Erythroblast (primary cell): ENCODE results near the gene RPS6KA2.

Source experiments
- DNase-seq, 2 experiments: peaks; one replicate each; lab custom pipeline; 2025; lab: John Stamatoyannopoulos, UW
- GATA1 ChIP-seq: IDR thresholded peaks from 2 replicates; pipeline ENCODE4 v1.6.1; 2011; ENCODE audit warnings: low read depth, mild to moderate bottlenecking, control low read depth, low read length, moderate library complexity
- POLR2A ChIP-seq: IDR thresholded peaks from 2 replicates; pipeline ENCODE4 v1.6.1; 2011; ENCODE audit warnings: mild to moderate bottlenecking, low read length

RPS6KA2 gene

GRCh38 chr6:166608774-166609173 is 18.3 kb downstream of the RPS6KA2 start:
- DNase-seq: no peak
- TF ChIP-seq GATA1: no peak
- no peak for TF ChIP-seq POLR2A

GRCh38 chr6:166605752-166606151 is 21.3 kb downstream of the RPS6KA2 start:
- no peak for DNase-seq
- TF ChIP-seq GATA1: no peak

- no peak for TF ChIP-seq GATA1
- TF ChIP-seq POLR2A: no peak
- DNase-seq: no peak
Measured at GRCh38 chr6:166604911-166605310, 22.1 kb downstream of the RPS6KA2 start.

DNA sequence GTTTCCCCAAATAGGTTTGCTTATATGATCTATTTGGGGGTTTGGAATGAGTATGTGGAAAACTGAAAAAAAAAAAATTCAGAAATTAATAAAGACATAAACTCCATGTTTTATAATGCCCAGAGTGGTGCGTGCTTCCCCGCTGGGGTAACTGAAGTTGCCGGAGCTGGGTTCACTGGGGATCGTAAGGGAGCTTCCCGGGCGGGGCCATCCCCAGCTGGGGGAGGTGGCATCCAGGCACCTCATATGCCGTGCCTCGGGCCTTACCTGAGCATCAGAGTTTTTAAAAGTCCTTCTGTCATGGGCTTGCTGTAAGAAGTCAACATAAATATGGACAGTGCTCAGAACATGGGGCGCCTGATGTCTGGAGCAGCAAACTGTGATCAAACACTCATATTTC is 22.7 kb downstream of the RPS6KA2 start:
- TF ChIP-seq POLR2A (no peak), GATA1 (no peak)
- no peak for DNase-seq

GRCh38 chr6:166603043-166603690 is 23.9 kb downstream of the RPS6KA2 start:
- no peak for TF ChIP-seq GATA1
- TF ChIP-seq POLR2A: no peak
- DNase-seq: no peak

DNA sequence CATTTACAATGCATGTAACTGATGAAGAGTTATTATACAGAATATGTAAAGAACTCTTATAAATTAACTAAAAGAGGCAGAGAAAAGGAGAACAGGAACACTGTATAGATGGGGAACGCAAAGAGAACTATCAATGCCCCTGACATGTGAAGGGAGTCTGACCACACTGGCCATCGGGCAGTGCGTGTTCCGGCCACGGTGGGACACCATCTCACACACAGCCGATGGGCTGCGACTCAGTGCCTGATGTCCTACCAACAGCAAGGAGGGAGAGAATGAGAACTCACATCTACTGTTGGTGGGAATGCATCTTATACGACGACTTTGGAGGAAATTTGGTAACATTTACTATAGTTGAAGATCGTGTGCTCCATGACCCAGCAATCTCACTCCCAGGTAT is 25.1 kb downstream of the RPS6KA2 start:
- TF ChIP-seq GATA1 (no peak), POLR2A (no peak)
- DNase-seq: no peak

- DNase-seq: no peak
- TF ChIP-seq POLR2A (no peak), GATA1 (no peak)
Measured at GRCh38 chr6:166600931-166601330, 26.1 kb downstream of the RPS6KA2 start.

DNA sequence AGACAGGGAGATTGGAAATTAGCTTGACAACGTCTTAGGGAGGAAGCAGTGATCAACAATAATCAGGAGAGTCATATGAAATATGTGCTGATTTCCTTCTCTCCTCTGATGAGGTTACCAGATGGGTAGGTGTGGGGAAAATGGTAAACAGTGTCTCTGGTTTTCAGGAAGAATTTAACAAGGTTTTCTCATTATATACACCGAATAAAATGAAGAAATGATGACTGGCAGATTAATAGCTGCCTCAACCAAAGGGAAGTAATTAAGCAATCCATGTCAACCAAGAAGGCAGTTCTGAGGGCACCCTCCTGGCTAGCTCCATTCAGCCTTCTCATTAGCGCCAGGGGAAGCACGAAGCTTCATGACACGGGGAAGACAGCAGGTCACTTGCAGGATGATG is 27.8 kb downstream of the RPS6KA2 start:
- no peak for TF ChIP-seq GATA1
- no peak for TF ChIP-seq POLR2A
- DNase-seq: no peak

GRCh38 chr6:166598441-166599138 is 28.5 kb downstream of the RPS6KA2 start:
- DNase-seq: no peak
- TF ChIP-seq GATA1 (no peak), POLR2A (no peak)

DNA sequence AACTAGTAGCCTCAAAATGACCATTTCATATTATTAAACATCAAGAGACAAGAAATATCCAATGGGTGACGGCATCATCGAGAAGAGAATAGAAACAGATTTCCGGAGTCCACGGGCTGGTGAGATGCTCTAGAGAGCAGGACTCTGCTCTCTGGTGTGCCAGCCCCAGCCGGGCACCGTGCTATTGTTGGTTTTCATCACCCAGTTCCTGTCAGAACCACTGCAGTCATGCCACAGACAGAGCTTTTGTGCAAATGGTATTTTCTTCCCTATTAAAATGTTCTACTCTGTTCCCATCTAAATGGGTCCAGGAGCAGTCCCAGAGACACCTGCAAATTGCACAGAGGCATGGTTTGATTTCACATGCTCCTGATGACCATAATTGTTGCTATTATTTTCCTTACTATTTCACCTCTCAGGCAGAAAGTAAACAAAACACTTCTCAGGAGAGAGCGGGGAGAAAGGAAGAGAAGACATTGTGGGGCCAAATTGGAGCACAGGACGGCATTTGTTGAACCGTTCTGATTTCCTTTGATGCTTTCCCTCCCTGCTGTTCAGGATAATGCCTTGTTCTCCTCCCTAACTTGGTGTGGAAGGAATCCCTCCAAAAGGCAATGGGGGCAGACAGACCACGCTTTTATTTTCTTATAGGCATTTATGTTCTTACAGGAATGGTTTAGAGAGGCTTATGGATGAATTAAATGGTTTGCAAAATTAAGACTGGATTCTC is 29.2 kb downstream of the RPS6KA2 start:
- DNase-seq: no peak
- no peak for TF ChIP-seq POLR2A
- TF ChIP-seq GATA1: no peak

DNA sequence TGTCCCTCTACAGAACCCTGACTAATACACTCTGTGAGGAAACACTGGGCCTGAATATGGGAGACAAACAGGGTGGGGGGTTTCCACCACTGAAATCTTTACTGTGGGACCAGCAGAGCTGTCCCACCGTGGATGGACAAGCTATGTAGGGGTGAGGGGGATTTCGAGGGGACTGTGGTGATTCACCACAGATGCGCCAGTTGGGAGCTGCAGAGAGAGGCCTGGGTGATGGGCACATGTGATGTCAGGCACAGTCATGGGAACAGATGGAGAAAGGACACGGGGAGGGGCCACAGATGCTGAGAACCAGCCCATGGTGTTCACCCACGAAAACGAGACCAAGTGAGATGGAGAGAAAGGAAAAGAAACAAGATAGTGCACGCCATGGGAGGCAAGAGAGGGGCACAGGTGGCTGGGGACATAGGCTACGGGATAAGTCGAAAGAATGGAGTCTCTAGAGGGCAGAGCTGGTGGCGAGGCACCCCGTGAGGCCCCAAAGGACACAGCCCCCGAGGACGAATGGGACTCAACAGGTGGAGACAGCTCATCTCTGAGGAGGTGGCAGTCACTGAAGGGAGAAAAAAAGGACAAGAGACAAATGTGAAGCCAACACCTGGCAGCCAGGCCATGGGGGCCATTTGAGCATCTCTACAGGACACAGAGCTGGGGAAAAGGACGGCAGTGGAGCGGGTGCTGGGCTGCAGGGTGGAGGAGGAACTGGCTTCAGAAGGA is 30.1 kb downstream of the RPS6KA2 start:
- DNase-seq: no peak
- TF ChIP-seq GATA1 (no peak), POLR2A (no peak)

DNA sequence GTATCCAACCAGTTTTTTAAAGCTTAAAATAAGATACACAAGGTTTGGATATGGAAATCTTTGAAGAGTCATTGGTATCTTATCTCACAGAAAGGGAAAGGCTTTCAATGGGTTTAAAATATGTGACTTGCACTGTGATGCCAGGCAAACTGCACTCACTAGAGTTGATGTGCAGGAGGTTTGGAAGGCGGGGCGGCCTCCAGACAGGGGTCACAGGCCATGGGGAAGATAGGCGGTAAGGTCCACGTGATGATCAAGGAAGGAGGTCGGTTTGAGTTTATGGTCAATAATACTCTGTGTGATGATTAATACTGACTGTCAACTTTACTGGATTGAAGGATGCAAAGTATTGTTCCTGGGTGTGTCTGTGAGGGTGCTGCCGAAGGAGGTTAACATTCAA is 31.1 kb downstream of the RPS6KA2 start:
- no peak for TF ChIP-seq POLR2A
- no peak for TF ChIP-seq GATA1
- DNase-seq: no peak

- no peak for TF ChIP-seq GATA1
- TF ChIP-seq POLR2A: no peak
- no peak for DNase-seq
Measured at GRCh38 chr6:166595061-166595780, 31.8 kb downstream of the RPS6KA2 start.

GRCh38 chr6:166592821-166593220 is 34.2 kb downstream of the RPS6KA2 start:
- TF ChIP-seq POLR2A (no peak), GATA1 (no peak)
- DNase-seq: no peak
